Activated T-helper 9 cell treated with anti-CD3 and anti-CD28 coated beads, Interleukin-2, amount 50 U/mL, for 16 hours (primary cell): ENCODE data around the gene GNAS-AS1.
A peak's percentile ranks its signal among the peaks of the same experiment; 100 is the strongest.

ENCODE experiments used
- DNase-seq: peaks from one replicate; pipeline ENCODE4 v3.0.0-alpha.2; 2020; ENCODE audit warnings: low read depth

GNAS-AS1 gene

DNA sequence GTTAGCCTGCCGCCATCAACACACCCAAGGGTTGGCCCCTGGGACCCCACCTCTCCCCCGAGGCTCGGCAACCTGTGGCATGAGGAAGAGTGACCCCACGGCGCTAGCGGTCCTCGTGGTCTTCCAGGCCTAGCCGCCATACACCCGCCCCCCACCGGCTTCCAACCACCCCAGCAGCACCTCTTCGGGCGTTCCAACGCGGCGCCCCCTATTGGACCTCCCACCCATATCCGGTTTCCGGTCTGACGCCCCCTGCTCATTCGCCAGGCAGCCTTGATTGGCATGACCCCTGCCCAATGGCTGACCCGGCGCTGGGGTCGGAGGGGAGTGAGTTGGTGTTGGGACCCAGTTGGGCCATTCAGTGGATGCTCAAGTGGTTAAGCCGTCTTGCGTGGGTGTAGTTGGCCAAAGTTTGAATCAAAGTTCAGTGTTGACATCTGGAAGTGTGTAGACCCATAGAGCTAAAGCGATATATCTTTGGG, at the start of gene GNAS-AS1:
Gene GNAS-AS1 (minus strand): TSS at position 210 of the 482 bp plus-strand sequence.
- DNase-seq, result peak; percentile 64

DNA sequence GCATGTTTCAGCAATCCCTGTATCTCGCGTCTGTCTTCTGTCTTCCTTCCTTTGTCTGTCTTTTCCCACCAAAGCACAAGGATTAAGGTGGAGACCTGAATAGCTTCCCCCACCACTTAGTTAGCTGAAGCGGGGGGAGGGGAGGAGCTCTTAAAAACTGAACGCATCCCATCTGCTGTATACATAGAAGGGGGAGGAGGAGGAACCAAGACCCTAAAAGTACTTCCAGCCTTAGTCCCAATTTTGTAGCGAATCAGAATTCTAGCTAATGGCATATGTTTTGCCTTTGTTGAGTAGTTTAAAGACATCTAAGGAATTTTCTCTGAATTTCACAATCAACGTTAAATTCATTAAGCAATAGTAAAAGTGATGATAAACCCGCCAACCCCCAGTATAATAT, 49.7 kb upstream of the GNAS-AS1 start:
- DNase-seq, result no peak

- no peak for DNase-seq
Measured at GRCh38 chr20:58899512-58899911, 48.8 kb upstream of the GNAS-AS1 start.

- no peak for DNase-seq
Measured at GRCh38 chr20:58898629-58899408, 48.1 kb upstream of the GNAS-AS1 start.

GRCh38 chr20:58897488-58897887, 46.8 kb upstream of the GNAS-AS1 start:
- no peak for DNase-seq

DNA sequence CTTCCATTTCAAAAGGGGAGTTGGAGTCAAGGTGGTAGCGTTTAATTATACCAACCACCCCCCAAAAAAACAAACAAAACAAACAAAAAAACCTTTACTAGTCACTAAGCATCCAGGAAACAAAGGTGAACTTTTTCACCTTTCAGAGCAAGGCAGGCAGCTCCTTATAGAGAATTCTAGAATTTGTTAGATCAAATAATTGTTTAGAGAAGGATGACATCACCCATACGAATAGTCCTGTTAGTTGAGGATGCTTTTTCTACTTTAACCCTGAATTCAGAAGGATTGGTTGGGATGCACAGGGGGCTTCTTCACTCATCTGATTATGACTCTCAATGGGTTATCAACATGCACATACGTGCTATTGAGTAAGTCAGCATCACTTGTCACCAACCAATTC, 46.1 kb upstream of the GNAS-AS1 start:
- DNase-seq, result no peak

- no peak for DNase-seq
Measured at GRCh38 chr20:58895448-58896180, 44.9 kb upstream of the GNAS-AS1 start.

DNA sequence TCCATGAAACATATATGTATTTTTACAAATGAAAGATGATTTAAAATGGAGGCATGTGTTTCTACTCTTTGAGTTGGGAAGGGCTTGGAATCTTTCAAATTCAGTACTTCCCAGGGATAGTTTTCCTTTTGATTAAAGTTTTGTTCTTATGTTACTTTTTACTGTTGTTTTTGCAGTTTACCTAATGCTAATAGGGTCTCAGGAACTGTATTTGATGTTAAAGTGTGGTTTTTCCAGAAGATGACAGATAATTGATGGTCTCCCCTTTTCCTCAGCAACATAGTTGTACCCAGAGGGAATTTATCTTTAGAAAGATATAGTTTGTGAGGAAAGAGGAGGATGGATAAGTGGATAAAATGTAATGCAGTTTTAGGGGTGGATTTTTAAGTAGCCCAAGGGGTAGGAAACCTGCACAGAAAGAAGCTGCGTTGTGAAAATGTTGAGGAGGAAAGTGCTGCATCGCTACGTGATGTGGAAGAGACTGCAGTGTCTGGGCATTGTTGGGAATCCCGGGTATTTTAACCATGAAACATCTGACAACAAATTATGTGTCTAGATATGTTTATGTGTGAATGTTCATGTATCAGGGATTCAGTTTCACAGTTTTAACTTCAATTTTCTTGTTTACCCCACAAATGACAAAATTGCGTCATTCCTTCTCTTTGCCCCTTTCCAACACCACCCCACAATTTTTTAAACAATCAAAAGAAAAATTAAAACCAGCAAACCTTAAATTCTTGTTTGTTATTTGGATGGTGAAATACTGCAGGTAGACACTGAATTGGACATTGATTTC, 44.1 kb upstream of the GNAS-AS1 start:
- no peak for DNase-seq

GRCh38 chr20:58893355-58894120, 42.8 kb upstream of the GNAS-AS1 start:
- DNase-seq, result no peak

GRCh38 chr20:58892932-58893224, 42.2 kb upstream of the GNAS-AS1 start:
- DNase-seq, result no peak

DNA sequence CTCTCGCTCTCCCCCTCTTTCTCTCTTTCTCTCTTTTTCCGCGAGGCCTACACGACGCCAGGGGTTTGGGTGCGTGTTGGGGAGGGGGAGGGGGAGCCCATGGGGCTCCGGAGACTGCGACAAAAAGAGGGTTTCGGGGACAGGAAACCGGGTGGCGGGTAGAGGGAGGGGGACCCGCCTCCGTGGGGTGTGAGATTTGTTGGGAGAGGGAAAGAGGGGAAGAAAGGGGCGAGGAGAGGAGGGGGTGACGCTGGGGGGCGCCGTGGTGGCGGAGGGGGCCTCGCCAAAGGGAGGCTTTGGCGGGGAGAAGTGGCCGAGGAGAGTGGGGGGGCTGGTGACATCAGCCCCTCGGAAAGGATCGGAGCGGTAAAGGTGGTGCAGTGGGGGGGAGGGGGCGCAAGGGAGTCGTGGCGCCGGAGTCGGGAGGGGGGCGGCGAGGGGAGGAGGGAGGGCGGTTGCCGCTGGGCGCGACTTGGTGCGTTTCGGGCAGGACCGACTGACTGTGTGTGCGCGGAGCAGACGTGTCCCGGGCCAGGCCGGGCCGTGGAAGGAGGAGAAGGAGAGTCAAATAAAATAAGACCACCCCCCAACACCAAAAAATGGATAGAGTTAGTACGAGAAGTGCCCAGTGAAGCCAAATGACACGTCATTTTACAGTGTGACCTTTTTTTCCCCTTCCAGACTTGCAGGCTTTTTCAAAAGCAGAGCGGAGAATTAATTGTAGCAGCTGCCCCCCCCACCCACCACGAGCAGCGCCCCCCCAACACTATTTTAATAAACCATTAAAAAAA, 41.6 kb upstream of the GNAS-AS1 start:
- DNase-seq, result peak; percentile 62

- DNase-seq, result peak; percentile 17
Measured at GRCh38 chr20:58891718-58892140, 41.0 kb upstream of the GNAS-AS1 start.

GRCh38 chr20:58891086-58891717, 40.5 kb upstream of the GNAS-AS1 start:
- peak; percentile 68 for DNase-seq

DNA sequence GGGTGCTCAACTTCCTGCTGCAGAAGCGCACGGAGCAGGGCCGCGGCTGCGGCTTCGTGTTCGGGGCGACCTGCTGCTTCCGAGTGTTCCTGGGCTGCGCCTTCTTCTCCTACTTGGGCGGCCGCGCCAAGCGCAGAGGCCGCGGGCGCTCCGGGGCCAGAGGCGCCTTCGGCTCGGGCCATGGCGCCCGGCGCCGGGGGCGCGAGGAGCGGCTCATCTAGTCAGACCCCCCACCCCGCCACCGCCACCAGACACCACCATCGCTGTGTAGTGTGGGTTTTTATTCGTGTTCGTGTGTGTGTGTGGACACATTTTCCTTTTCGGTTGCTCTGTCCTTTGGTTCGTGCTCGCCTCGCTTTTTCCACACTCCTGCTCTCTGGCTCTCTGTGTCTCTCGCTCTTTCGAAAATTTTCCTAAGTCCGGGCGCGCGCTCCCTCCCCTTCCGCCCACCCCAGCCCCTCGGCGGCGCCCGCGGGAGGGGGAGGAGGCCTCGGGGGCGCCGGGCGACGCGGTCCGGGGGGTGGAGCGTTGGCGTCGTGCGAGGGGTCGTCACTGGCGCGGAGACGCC, 39.9 kb upstream of the GNAS-AS1 start:
- DNase-seq, result peak; percentile 58

DNA sequence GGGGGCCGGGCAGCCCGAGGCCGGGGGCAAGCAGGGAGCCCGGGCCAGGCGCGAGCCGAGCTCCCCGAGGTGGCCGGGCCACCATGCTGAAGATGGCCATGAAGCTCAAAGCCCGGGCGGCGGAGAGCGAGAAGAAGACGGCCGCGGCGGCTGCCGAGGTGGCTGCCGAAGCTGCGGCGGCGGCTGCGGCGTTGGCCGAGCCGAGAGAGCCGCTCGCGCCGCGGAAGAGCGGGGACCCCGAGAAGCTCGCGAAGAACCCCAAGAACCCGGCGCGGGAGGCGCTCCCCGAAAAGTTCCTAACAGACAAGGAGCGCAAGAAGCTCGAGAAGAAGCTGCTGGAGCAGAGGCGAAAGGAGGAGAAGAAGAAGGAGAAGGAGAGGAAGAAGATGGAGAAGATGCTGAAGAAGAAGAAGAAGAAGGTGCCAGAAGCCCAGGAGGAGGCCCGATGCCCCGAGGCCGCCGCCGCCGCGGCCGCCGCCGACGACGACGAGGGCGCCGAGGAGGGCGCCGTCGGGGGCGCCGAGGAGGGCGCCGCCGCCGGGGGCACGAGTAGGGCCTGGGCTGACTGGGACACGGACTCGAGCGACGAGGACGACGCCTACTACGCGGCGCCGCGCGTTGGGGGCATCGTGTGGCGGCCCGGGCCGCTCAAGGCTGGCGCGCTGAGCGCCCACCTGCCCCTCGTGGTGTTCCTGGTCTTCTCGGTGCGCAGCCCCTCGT, 39.3 kb upstream of the GNAS-AS1 start:
- DNase-seq, result no peak

- no peak for DNase-seq
Measured at GRCh38 chr20:58889334-58889760, 38.6 kb upstream of the GNAS-AS1 start.

DNA sequence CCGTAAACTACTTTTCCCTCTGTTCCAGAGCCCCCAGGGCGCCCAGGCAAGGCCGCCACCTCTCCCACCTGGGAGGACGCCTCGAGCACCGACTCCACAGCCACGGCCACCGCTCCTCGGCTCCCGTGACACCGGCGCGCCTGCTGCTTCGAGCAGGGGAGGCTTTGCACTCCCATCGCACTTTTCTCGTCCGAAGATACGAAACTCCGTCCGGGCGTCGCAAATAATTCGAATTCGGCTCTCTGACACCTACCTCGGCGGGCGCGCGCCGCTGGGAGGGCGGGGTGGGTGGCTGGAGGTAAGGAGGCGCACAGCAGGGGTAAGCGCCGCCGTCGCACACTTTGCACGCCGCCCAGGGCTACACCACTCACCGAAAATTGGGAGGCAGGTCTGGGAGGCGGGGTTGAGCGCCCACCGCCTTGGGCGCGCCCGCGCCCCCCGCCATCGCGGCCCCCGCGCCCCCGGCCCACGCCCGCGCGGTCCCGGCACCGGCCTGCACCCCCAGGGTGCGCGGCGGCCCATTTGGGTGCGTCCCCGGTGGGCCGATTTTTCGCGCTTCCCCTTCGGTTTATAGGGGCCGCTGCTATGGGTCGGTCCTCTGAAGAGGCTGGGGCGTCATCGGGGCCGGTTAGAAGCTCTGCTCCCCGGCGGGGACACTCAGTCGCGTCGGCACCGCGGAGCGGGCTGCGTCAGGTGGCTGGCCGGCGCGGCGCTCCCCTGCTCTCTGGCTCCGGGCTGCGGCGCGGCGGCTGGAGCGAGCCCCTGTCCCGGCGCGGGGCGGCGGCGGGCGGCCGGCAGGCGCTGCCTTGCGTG, 38.0 kb upstream of the GNAS-AS1 start:
- peak; percentile 74 for DNase-seq

DNA sequence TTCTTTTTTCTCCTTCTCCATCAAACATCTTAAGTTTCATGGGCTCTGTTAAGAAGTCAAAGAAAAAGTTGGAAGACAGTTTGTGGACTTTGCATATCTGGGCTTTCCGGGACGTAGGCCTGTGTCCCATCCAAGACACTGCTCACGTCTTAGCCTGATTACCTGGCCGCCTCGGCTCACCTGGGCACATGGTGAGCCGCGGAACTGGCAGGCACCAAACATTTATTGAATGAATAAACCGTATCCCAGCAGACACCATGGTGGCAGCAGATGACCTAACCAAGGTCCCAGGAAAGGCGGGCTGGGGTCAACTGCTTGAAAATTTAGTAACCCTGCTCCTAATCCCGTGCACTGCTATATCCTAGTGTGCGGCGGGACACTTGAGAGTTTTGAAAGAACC, 37.4 kb upstream of the GNAS-AS1 start:
- DNase-seq, result no peak

GRCh38 chr20:58886546-58886945, 35.8 kb upstream of the GNAS-AS1 start:
- no peak for DNase-seq
